GM12892 (cell line): ENCODE data around the gene SIPA1L3.

ENCODE experiments used
- DNase-seq: peaks from one replicate; pipeline ENCODE4 v3.0.0; 2011; ENCODE audit not compliant: insufficient read length
- FAIRE-seq: peaks from 2 replicates; lab custom pipeline; 2011; peaks lifted over from hg19 to GRCh38; lab: Jason Lieb, UNC
- POLR2A ChIP-seq: IDR thresholded peaks from 2 replicates; pipeline ENCODE4 v1.6.1; 2011; ENCODE audit warnings: low read depth, low read length, control low read depth
- POLR2AphosphoS5 ChIP-seq: IDR thresholded peaks from 2 replicates; pipeline ENCODE4 v1.6.1; 2011; ENCODE audit warnings: low read depth, low read length, control low read depth
- TAF1 ChIP-seq: IDR thresholded peaks from 2 replicates; pipeline ENCODE4 v1.6.1; 2011; ENCODE audit warnings: low read depth, mild to moderate bottlenecking, control low read depth, low read length, borderline replicate concordance

SIPA1L3 gene

GRCh38 chr19:37893845-37894575 is 13.0 kb upstream of the SIPA1L3 start:
- no peak for DNase-seq
- TF ChIP-seq TAF1 = no peak
- no peak for TF ChIP-seq POLR2A
- TF ChIP-seq POLR2AphosphoS5 = no peak
- no peak for FAIRE-seq

GRCh38 chr19:37896180-37896579 is 10.8 kb upstream of the SIPA1L3 start:
- FAIRE-seq (no peak), DNase-seq (no peak)
- no peak for TF ChIP-seq POLR2AphosphoS5
- TF ChIP-seq TAF1 = no peak
- TF ChIP-seq POLR2A = no peak

- TF ChIP-seq POLR2A (no peak), TAF1 (no peak), POLR2AphosphoS5 (no peak)
- DNase-seq = no peak
- FAIRE-seq = no peak
Measured at GRCh38 chr19:37899453-37899852, 7.6 kb upstream of the SIPA1L3 start.

GRCh38 chr19:37899966-37900365 is 7.0 kb upstream of the SIPA1L3 start:
- no peak for FAIRE-seq
- DNase-seq = no peak
- no peak for TF ChIP-seq TAF1
- TF ChIP-seq POLR2AphosphoS5 = no peak
- TF ChIP-seq POLR2A = no peak

- TF ChIP-seq POLR2A = no peak
- TF ChIP-seq POLR2AphosphoS5 = no peak
- no peak for TF ChIP-seq TAF1
- peak; percentile 58 for DNase-seq
- peak; percentile 73 for FAIRE-seq
Measured at GRCh38 chr19:37902668-37903067, 4.3 kb upstream of the SIPA1L3 start.

- no peak for TF ChIP-seq POLR2AphosphoS5
- TF ChIP-seq TAF1 = no peak
- no peak for TF ChIP-seq POLR2A
- DNase-seq (no peak), FAIRE-seq (no peak)
Measured at GRCh38 chr19:37903096-37903495, 3.9 kb upstream of the SIPA1L3 start.

- DNase-seq (peak; percentile 48), FAIRE-seq (peak; percentile 53)
- TF ChIP-seq TAF1 (no peak), POLR2AphosphoS5 (no peak), POLR2A (no peak)
Measured at GRCh38 chr19:37905946-37906868, 801 bp upstream of the SIPA1L3 start, which contains the start of gene WDR87. Gene WDR87, minus strand, starts transcription at chr19:37906594. Its CDS starts 8,355 bp downstream, at chr19:37898239.

GRCh38 chr19:37907735-37908455 is 887 bp downstream of the SIPA1L3 start:
- FAIRE-seq (peak; percentile 67), DNase-seq (no peak)
- TF ChIP-seq POLR2AphosphoS5 = no peak
- no peak for TF ChIP-seq TAF1
- TF ChIP-seq POLR2A = no peak

- FAIRE-seq (no peak), DNase-seq (no peak)
- TF ChIP-seq POLR2A = no peak
- no peak for TF ChIP-seq TAF1
- no peak for TF ChIP-seq POLR2AphosphoS5
Measured at GRCh38 chr19:37909661-37910199, 2.7 kb downstream of the SIPA1L3 start.

- FAIRE-seq (peak; percentile 92), DNase-seq (no peak)
- TF ChIP-seq POLR2AphosphoS5 = 0 out of 2 replicates have a peak, but pooled peaks have one; percentile 54
- TF ChIP-seq TAF1 = 0 out of 2 replicates have a peak, but pooled peaks have one; percentile 17
- TF ChIP-seq POLR2A = peak; percentile 69
Measured at GRCh38 chr19:37914908-37915307, 7.9 kb downstream of the SIPA1L3 start.
